IMR-90 (cell line): ENCODE data around the gene PTPN11. TPM values are rescaled to one million over a fixed set of nuclear protein-coding genes. Genes with fewer than 3 reads are reported as not detected.

Experiments used
- ATAC-seq: fragments of 200-7000 bp; cut with Tn5 transposase; 2 replicates; pipeline ENCODE4 v1.9.1; 2020; ENCODE audit warnings: low read depth, mild to moderate bottlenecking, moderate library complexity
- BruUV-seq: library from RNA; stranded (reverse); fragments of 400-500 nt; replicated peaks from 2 replicates; lab custom pipeline; 2021; lab: Mats Ljungman, UMichigan
- CTCF ChIA-PET: fragments of 300-600 bp; formaldehyde crosslinking; extraction: SDS; loops from one replicate; lab custom pipeline; 2021; ENCODE audit warnings: antibody characterized with exemption; lab: Yijun Ruan, JAX
- POLR2A ChIA-PET: fragments of 300-600 bp; sonication (Branson Sonifier 250); formaldehyde crosslinking; loops from one replicate; lab custom pipeline; 2022; ENCODE audit warnings: antibody characterized with exemption; ENCODE audit not compliant: unreplicated experiment; lab: Charles Lee
- DNase-seq: peaks from one replicate; pipeline ENCODE4 v3.0.0; 2013
- H2AFZ ChIP-seq: replicated peaks from 2 replicates; pipeline ENCODE3; 2013; ENCODE audit warnings: low read length, mild to moderate bottlenecking; ENCODE audit not compliant: poor library complexity
- H2AK5ac ChIP-seq: 2 replicates; pipeline ENCODE4 v1.6.1; 2013; ENCODE audit warnings: low read depth, low read length, inconsistent platforms
- H2AK9ac ChIP-seq: replicated peaks from 2 replicates; pipeline ENCODE3; 2013; ENCODE audit warnings: mild to moderate bottlenecking, low read depth, low read length, moderate library complexity; ENCODE audit not compliant: poor library complexity
- H2BK120ac ChIP-seq: 2 replicates; pipeline ENCODE4 v1.6.1; 2013; ENCODE audit warnings: low read depth, low read length, inconsistent platforms
- H2BK15ac ChIP-seq: 3 replicates; pipeline ENCODE4 v1.6.1; 2013; ENCODE audit warnings: low read depth, low read length, inconsistent platforms
- H2BK20ac ChIP-seq: 2 replicates; pipeline ENCODE4 v1.6.1; 2013; ENCODE audit warnings: low read depth, mild to moderate bottlenecking, inconsistent platforms, low read length, moderate library complexity
- H2BK5ac ChIP-seq: 2 replicates; pipeline ENCODE4 v1.6.1; 2013; ENCODE audit warnings: mild to moderate bottlenecking, low read depth, low read length, inconsistent platforms; ENCODE audit not compliant: poor library complexity, severe bottlenecking
- H3K14ac ChIP-seq: replicated peaks from 2 replicates; pipeline ENCODE4 v1.6.1; 2013; ENCODE audit warnings: low read depth, low read length, inconsistent platforms
- H3K18ac ChIP-seq: 2 replicates; pipeline ENCODE4 v1.6.1; 2013; ENCODE audit warnings: low read depth, low read length, control low read depth
- H3K23ac ChIP-seq: 2 replicates; pipeline ENCODE4 v1.6.1; 2013; ENCODE audit warnings: low read depth, low read length, inconsistent platforms
- H3K27ac ChIP-seq: 2 replicates; pipeline ENCODE4 v1.5.1; 2013; ENCODE audit warnings: mild to moderate bottlenecking, control low read depth, low read length; ENCODE audit not compliant: insufficient read depth
- H3K27me3 ChIP-seq: 2 replicates; pipeline ENCODE4 v1.6.1; 2013; ENCODE audit warnings: low read length; ENCODE audit not compliant: control insufficient read depth, insufficient read depth
- H3K36me3 ChIP-seq: 2 replicates; pipeline ENCODE4 v1.6.1; 2013; ENCODE audit warnings: low read length, mixed read lengths; ENCODE audit not compliant: control insufficient read depth, insufficient read depth
- H3K4ac ChIP-seq: 2 replicates; pipeline ENCODE4 v1.6.1; 2013; ENCODE audit warnings: low read depth, low read length, inconsistent platforms
- H3K4me1 ChIP-seq: 2 replicates; pipeline ENCODE4 v1.6.1; 2013; ENCODE audit warnings: low read length, mixed read lengths; ENCODE audit not compliant: control insufficient read depth, insufficient read depth
- H3K4me2 ChIP-seq: 2 replicates; pipeline ENCODE4 v1.6.1; 2013; ENCODE audit warnings: low read depth, mild to moderate bottlenecking, control low read depth, low read length, moderate library complexity
- H3K4me3 ChIP-seq: 2 replicates; pipeline ENCODE4 v1.5.1; 2013; ENCODE audit warnings: low read depth, mild to moderate bottlenecking, control low read depth, low read length, moderate library complexity; ENCODE audit not compliant: insufficient read depth
- H3K56ac ChIP-seq: 2 replicates; pipeline ENCODE4 v1.6.1; 2013; ENCODE audit warnings: low read length, inconsistent platforms; ENCODE audit not compliant: insufficient read depth; ENCODE audit errors: extremely low read depth
- H3K79me1 ChIP-seq, 2 experiments: 2 replicates each; pipeline ENCODE4 v1.6.1; 2013; ENCODE audit warnings: low read length in 2 of 2, inconsistent platforms in 1 of 2, low read depth in 1 of 2
- H3K9ac ChIP-seq: 2 replicates; pipeline ENCODE4 v1.6.1; 2013; ENCODE audit warnings: low read depth, low read length, control low read depth
- H3K9me1 ChIP-seq: 2 replicates; pipeline ENCODE4 v1.6.1; 2013; ENCODE audit warnings: low read length, inconsistent platforms; ENCODE audit not compliant: insufficient read depth
- H3K9me3 ChIP-seq: 2 replicates; pipeline ENCODE4 v1.6.1; 2013; ENCODE audit warnings: low read length; ENCODE audit not compliant: control insufficient read depth, insufficient read depth
- H4K20me1 ChIP-seq: 2 replicates; pipeline ENCODE4 v1.6.1; 2013; ENCODE audit warnings: low read length, inconsistent platforms; ENCODE audit not compliant: insufficient read depth
- H4K5ac ChIP-seq: 2 replicates; pipeline ENCODE4 v1.6.1; 2013; ENCODE audit warnings: mild to moderate bottlenecking, low read depth, low read length, control low read depth
- H4K8ac ChIP-seq, 2 experiments: 2 replicates each; pipeline ENCODE4 v1.6.1; 2013; ENCODE audit warnings: low read depth in 2 of 2, low read length in 2 of 2, control low read depth in 1 of 2, inconsistent platforms in 1 of 2
- H4K91ac ChIP-seq: 2 replicates; pipeline ENCODE4 v1.6.1; 2013; ENCODE audit warnings: low read depth, low read length, inconsistent platforms; ENCODE audit not compliant: insufficient read depth
- BHLHE40 ChIP-seq: fragments of 150-350 bp; IDR thresholded peaks from 2 replicates; pipeline ENCODE4 v1.6.1; 2016; ENCODE audit warnings: mild to moderate bottlenecking, low read depth, low read length
- CEBPB ChIP-seq: IDR thresholded peaks from 2 replicates; pipeline ENCODE4 v1.6.1; 2012; ENCODE audit warnings: low read depth, low read length, improper control_type of control experiment
- CHD1 ChIP-seq: IDR thresholded peaks from 2 replicates; pipeline ENCODE4 v1.6.1; 2012; ENCODE audit warnings: low read depth, low read length, improper control_type of control experiment
- CTCF ChIP-seq: conservative IDR thresholded peaks from 2 replicates; pipeline ENCODE4 v1.5.1; 2012; ENCODE audit warnings: mild to moderate bottlenecking, low read depth, low read length, improper control_type of control experiment
- ELK1 ChIP-seq: fragments of 150-350 bp; IDR thresholded peaks from 2 replicates; pipeline ENCODE4 v1.6.1; 2016; ENCODE audit warnings: low read depth, mild to moderate bottlenecking, low read length, moderate library complexity, borderline replicate concordance
- FOS ChIP-seq: fragments of 150-350 bp; IDR thresholded peaks from 2 replicates; pipeline ENCODE4 v1.6.1; 2016; ENCODE audit warnings: low read depth, low read length
- MXI1 ChIP-seq: IDR thresholded peaks from 2 replicates; pipeline ENCODE4 v1.6.1; 2012; ENCODE audit warnings: low read depth, mild to moderate bottlenecking, low read length, moderate library complexity, borderline replicate concordance
- NFE2L2 ChIP-seq: fragments of 150-350 bp; IDR thresholded peaks from 2 replicates; pipeline ENCODE4 v1.6.1; 2016; ENCODE audit warnings: low read depth, mild to moderate bottlenecking, low read length
- POLR2A ChIP-seq: IDR thresholded peaks from 2 replicates; pipeline ENCODE4 v1.6.1; 2012; ENCODE audit warnings: mild to moderate bottlenecking, low read depth, low read length
- RAD21 ChIP-seq: IDR thresholded peaks from 2 replicates; pipeline ENCODE4 v1.6.1; 2012; ENCODE audit warnings: low read length, improper control_type of control experiment
- SMC3 ChIP-seq: fragments of 150-350 bp; IDR thresholded peaks from 2 replicates; pipeline ENCODE4 v1.6.1; 2016; ENCODE audit warnings: low read depth, mild to moderate bottlenecking, antibody characterized with exemption, low read length, moderate library complexity
- WGBS, 2 experiments: methylation state at CpG; one replicate each; pipeline versions ENCODE4 v1.1.5 to v1.1.7; 2013; ENCODE audit warnings: missing lambda C conversion rate in 2 of 2; ENCODE audit not compliant: insufficient read length in 1 of 2; ENCODE audit errors: extremely low coverage in 2 of 2; 5-methylcytosine and 5-hydroxymethylcytosine counted together
- dilution Hi-C: fragments of 300-500 bp; cut with HindIII; formaldehyde crosslinking; loops from one replicate; pipeline ENCODE4 v1.14.3; 2018; ENCODE audit warnings: low sequenced_read_pairs; ENCODE audit not compliant: unreplicated experiment
- in situ Hi-C: fragments of 300-500 bp; cut with MboI; formaldehyde crosslinking; loops from 3 replicates; pipeline ENCODE4 v1.14.3; 2019; ENCODE audit warnings: low sequenced_read_pairs, inconsistent platforms, mixed read lengths
- intact Hi-C: fragments of 100-400 bp; cut with micrococcal nuclease; formaldehyde crosslinking; loops from 2 replicates; pipeline ENCODE4 v1.10.0; 2022
- polyA plus RNA-seq, 3 experiments: library from polyadenylated mRNA; depleted of rRNA; stranded (reverse); fragments of >200 nt; gene quantifications; 2 replicates each; pipeline ENCODE4 v1.2.3, GENCODE V29; 2012; ENCODE audit warnings: low replicate concordance in 1 of 3
- total RNA-seq: library from RNA; depleted of rRNA; stranded (reverse); fragments of >200 nt; gene quantifications from 2 replicates; pipeline ENCODE4 v1.2.3, GENCODE V29; 2012

Gene PTPN11
- total and polyA plus RNA-seq, 2 of the 4 experiments (the other 2 are of a cell fraction) = 52.9 to 135 TPM

GRCh38 chr12:112496496-112496895 is 77.7 kb downstream of the PTPN11 start:
- H3K9ac ChIP-seq = no peak overlapping the region
- ATAC-seq (no peak), DNase-seq (no peak)
- no peak overlapping the region for H2AFZ ChIP-seq
- H3K4me3 ChIP-seq = no peak overlapping the region
- H3K14ac ChIP-seq = no peak overlapping the region
- no peak overlapping the region for H3K23ac ChIP-seq
- no peak overlapping the region for H2BK20ac ChIP-seq
- no peak overlapping the region for H2BK15ac ChIP-seq
- H2AK9ac ChIP-seq = no peak overlapping the region
- ChIA-PET POLR2A (no interaction called here), CTCF (interaction anchor here (1.0 kb wide), 1 partner anchor 9 kb away, joined by 3 read pairs; no protein-coding TSS in a partner anchor)
- H3K27ac ChIP-seq = no peak overlapping the region
- H4K20me1 ChIP-seq = no peaks in the 10 kb centered on the region
- no peak overlapping the region for H4K91ac ChIP-seq
- H3K9me3 ChIP-seq = no peaks in the 10 kb centered on the region
- H3K27me3 ChIP-seq = no peaks in the 10 kb centered on the region
- no peak overlapping the region for H3K4ac ChIP-seq
- no peaks in the 10 kb centered on the region for H3K4me1 ChIP-seq
- peaks cover 16% of the 10 kb centered on the region for H3K36me3 ChIP-seq
- no peak overlapping the region for H3K56ac ChIP-seq
- dilution Hi-C loops (no loop called here), in situ Hi-C loops (no loop called here), intact Hi-C loops (no loop called here)
- no peak overlapping the region for H4K8ac ChIP-seq
- H3K79me1 ChIP-seq = peaks cover 0 to 14% of the 10 kb centered on the region in 2 experiments; a peak in 1 of 4 replicates
- H3K4me2 ChIP-seq = no peak overlapping the region
- no CpG with 5 or more reads among the region's 3 CpGs for WGBS, 2 experiments
- BruUV-seq = no TSS peak
- H2BK120ac ChIP-seq = no peak overlapping the region
- H2BK5ac ChIP-seq = no peak overlapping the region
- H3K18ac ChIP-seq = no peak overlapping the region
- no peaks in the 10 kb centered on the region for H3K9me1 ChIP-seq
- H4K5ac ChIP-seq = no peak overlapping the region
- TF ChIP-seq FOS (no peak), ELK1 (no peak), POLR2A (no peak), CEBPB (no peak), BHLHE40 (no peak), SMC3 (no peak), MXI1 (no peak), CHD1 (no peak), NFE2L2 (no peak), CTCF (no peak), RAD21 (no peak)
- H2AK5ac ChIP-seq = no peak overlapping the region
